SHP77 treated with DMSO at 0.1 percent for 48 hours (cell line): Measurements from ENCODE around the gene ARAP2.

ENCODE experiments used
- DNase-seq: peaks from one replicate; lab custom pipeline; 2025; lab: John Stamatoyannopoulos, UW

Gene ARAP2

DNA sequence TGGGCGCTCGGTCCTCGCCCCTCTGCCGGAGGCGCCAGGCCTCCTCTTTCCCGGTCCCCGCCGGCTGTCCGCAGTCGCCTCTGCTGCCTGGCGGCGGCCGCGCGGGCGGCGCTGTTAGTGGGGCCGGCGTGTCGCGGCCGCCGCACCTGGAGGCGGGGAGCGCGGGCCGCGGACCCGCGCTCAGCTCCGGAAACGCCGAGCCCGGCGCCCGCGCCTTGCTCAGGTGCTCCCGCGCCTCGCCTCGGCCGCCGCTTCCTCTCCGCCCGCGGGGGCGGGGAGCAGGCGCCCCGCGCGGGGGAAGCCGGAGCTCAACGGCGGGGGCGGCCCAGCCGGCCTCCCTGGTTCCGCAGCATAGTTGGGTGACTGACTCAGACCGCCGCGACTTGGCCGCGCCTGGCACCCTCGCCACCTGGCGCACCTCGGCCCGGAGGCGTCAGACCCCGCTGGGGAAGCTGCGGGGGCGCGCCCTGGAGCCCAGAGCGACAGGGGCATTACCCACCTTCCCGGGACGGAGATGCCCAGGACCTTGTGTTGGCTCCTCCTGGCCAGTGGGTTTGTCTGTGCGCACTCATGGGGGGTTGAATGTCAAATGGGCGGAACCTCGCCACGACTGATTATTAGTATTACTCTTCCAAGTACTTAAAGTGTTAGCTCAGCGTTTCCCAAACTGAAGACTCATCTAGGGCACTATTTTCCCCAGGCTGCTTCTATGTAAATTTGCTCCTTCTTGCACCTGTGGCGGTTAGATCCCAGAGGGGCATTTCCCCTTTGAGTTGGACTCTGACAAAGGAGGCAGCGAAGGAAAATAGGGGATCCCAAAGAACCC, at the start of gene ARAP2:
Gene ARAP2, minus strand, starts transcription at position 258 of the 826 bp plus-strand sequence. CDS start 15,028 bp downstream, outside the sequence.
- DNase-seq = no peak

DNA sequence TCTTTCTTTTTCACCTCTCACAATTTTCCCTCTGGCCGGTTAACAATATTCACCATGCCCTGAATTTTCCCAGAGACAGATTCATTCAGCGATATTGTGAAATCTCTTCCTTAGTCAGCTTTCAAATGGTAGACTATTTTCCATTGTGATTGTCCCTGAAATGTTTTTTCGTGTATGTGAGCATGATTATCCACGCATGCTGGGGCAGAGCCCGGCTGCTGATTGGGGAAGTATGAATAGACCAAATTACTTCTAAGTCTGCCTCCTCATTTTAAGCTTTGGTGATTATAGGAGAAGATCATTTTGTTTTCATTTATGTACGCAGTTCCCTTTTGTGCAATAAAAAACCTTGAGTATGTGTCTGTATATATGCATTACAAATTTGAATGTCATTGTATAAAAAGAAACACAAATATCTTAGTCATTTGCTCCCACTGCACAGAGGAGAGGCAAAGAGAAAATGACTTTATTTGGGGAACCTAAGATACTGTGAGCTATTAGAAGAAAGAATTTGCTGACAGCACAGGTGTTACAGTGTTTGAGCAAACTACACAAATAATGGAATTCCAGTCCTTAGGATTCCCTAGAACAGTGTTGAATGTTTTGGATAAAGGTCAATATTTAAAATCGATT, 48.4 kb upstream of the ARAP2 start:
- DNase-seq = no peak

DNA sequence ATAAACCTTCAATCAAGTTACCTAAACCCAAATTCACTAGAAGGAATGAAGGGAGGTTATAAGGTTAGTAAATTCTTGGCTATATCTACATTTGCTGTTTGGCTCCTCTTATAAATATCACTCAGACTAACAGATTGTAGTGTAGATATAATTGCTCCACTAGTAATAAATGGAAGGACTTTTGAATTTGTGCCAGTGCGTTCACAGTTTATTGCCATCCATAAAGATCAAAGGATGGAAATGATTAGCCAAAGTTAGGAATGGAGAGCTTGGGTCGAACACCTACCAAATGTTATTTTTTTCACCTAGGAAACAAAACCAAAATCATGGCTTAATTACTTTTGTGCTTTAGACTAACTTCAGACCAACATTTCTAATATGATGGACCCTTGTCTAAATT, 46.3 kb upstream of the ARAP2 start:
- DNase-seq = no peak

GRCh38 chr4:36288731-36289426, 44.6 kb upstream of the ARAP2 start:
- DNase-seq = no peak

- DNase-seq = no peak
Measured at GRCh38 chr4:36286481-36286871, 42.2 kb upstream of the ARAP2 start.

- no peak for DNase-seq
Measured at GRCh38 chr4:36285784-36286480, 41.6 kb upstream of the ARAP2 start.

DNA sequence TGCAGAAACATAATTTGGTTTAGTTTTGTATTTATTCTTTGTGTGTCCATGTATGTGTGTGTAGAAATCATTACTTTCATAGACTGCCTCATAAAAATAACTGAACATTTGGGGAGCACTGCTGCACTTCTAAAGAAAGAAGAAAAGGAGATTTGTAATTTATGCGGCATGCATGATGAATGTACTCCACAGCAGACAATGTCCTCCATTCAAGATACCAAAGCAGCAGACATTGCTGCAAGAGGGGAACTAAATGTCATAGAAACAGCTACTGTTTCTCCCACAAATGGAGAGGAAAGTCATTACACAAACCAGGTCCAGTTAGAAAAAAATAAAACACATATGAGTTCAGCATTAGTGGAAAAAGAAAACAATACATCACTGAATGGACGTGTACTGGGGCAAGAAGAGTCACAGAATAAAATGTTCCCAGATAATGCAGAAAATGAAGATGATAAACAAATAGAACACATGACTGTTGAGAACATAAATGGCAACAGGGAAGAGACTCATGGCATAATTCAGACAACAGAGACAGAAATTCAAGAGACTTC, 39.7 kb upstream of the ARAP2 start:
- DNase-seq = no peak

GRCh38 chr4:36282503-36283030, 38.3 kb upstream of the ARAP2 start:
- no peak for DNase-seq

GRCh38 chr4:36281384-36282106, 37.2 kb upstream of the ARAP2 start, which contains the start of gene DTHD1:
DTHD1 (plus strand) TSS chr4:36281616; CDS start chr4:36281759, 143 bp downstream.
- DNase-seq = no peak

DNA sequence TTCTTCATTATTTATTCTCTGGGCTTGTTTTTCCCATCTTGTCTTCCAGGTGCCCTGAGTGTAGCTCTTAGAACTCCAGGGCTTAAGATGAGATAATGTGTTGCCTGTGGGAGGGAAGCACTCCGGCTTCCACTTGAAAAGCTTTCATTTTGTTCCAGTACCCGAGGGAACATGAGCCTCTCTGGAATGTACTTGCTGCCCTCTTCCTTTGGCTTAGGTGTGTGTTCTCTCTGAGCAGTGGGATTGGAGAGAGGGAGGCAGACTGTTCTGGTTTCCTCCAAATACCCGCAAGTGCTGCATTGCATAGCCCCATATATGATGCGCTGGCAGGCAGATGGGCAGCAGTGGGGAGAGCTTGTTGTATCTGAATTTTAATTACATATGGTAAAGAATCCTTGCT, 36.2 kb upstream of the ARAP2 start:
- DNase-seq = no peak

DNA sequence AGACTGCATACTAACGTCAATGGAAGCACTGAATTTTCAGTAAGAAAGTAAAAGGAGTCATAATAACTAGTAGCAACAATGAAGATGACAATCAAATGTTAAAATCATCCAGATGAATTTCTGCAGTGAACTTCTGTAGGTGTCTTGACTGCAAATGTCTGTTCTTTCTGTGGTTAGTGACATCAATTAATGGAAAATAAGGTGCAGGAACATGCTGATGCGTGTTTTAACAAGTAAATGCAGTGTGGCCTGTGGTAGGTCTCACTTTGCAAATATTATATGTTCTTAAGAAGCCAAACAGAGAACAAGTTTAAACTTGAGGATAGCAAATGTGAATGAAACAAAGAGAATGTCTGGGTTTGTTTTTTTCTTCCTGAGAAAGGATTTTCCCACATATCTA, 34.5 kb upstream of the ARAP2 start:
- DNase-seq = no peak

DNA sequence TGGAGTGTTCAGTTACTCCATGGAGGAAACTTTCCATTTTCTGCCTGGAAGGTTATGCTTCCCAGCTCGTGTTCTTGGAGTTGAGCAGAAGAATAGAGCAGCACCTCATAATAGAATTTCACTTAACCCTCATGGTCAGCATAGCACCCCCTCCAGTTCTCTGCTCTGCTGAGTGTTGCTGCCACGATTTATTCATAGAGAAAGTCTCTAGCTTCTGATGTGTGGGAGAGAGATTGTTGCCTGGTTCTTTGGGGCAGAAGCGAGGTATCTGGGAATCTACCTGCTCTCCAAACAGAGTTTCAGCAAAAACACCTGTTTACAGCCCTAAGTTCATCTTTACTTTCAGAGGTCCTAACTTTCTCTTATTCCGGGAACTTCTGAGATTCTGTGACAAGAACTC, 33.2 kb upstream of the ARAP2 start:
- DNase-seq = no peak

- DNase-seq = no peak
Measured at GRCh38 chr4:36274158-36274557, 29.8 kb upstream of the ARAP2 start.

- DNase-seq = no peak
Measured at GRCh38 chr4:36273276-36273675, 29.0 kb upstream of the ARAP2 start.

DNA sequence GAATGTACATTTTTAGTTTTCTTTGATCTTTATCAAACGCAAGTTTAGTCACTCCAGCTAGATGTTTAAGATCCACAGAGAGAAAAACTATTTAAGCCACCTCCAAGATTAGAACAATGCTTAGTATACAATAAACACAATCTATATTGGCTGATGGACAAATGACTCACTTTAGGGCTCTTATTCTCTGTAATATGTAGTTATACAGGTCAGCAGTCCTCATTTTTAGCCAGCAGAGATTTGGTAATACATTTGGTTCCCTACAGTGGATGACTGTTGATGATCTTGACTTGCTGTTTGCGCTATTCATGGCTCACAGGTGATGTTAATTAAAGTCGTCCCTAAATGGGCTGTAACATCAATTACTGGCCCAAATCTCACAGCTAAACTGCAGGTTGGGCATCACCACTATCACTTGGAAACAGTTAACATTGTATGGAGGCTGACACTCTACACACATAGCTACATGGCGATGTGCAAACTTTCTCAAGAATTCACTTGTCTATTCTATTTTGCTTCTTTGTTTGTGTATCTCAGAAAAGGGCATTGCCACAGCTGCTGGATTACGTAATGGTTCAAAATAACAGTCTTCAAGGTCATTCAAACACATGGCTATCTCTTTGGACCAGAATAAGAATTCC, 25.3 kb upstream of the ARAP2 start:
- no peak for DNase-seq

GRCh38 chr4:36269101-36269500, 24.8 kb upstream of the ARAP2 start:
- no peak for DNase-seq

DNA sequence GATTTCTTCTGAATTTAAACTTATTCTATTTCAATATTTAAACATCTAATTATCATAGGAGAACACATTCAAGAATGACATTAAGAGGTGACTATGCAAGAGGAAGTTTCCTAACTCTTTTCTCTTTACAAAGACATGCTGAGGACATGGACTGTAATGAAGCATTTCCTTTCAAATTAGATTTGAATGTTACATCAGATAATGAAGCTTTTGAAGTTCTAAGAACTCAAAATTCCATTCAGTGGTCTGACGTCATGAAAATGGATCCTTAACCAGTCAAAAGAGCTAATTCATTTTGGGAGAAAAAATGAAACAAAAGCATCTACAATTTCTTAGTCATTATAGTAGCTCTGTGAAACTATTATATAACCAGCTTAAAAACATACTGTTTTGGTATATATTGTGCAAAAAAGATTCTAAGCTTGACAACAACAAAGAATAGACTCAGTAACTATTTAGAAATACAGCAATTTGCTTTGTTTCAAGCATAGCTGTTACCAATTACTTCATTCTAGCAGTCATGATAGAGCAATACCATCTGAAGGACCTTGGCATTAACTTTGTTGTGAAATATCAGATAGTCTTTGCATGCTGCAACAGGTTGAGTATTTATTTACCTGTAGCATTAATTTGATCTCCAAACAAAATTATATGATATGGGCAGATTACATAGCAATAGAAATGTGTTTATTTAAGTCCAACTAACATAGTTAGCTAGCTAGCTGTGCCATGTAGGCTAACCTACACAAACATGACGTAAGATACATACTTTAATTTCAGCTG, 23.4 kb upstream of the ARAP2 start:
- no peak for DNase-seq

- no peak for DNase-seq
Measured at GRCh38 chr4:36264207-36264826, 20.0 kb upstream of the ARAP2 start.

- DNase-seq = no peak
Measured at GRCh38 chr4:36260731-36261130, 16.4 kb upstream of the ARAP2 start.
